GM19455 (cell line): Measurements from ENCODE around the gene RHEB.

Experiments used
- ATAC-seq: cut with Tn5 transposase; IDR thresholded peaks from one replicate; pipeline ENCODE4 v1.9.1; 2021; ENCODE audit not compliant: unreplicated experiment

The RHEB gene

GRCh38 chr7:151416112-151416940, 103.4 kb downstream of the RHEB start:
- no peak for ATAC-seq
